Activated naive CD4-positive, alpha-beta T cell treated with anti-CD3 and anti-CD28 coated beads, Interleukin-2, amount 50 U/mL, for 72 hours (primary cell): ENCODE data around the gene MCC. TPM values are rescaled to one million over a fixed set of nuclear protein-coding genes. Genes with fewer than 3 reads are reported as not detected.

Experiments used
- ATAC-seq, 2 donors: fragments of 150-1000 bp; cut with Tn5 transposase; 2 replicates each; pipeline ENCODE4 v1.10.0; 2021; ENCODE audit warnings: mild to moderate bottlenecking in 2 of 2, moderate library complexity in 2 of 2
- DNase-seq, 2 donors: peaks; one replicate each; pipeline ENCODE4 v3.0.0; 2021 to 2022; ENCODE audit warnings: low spot score in 2 of 2
- H3K27ac Mint-ChIP-seq, 2 donors: one replicate each; pipeline ENCODE4 v1.8.0; 2022; ENCODE audit warnings: mild to moderate bottlenecking in 2 of 2, mixed read lengths in 2 of 2
- H3K36me3 Mint-ChIP-seq, 2 donors: one replicate each; pipeline ENCODE4 v1.8.0; 2022; ENCODE audit warnings: mixed read lengths in 2 of 2
- H3K9me3 Mint-ChIP-seq, 2 donors: one replicate each; pipeline ENCODE4 v1.8.0; 2022; ENCODE audit warnings: mixed read lengths in 2 of 2
- total RNA-seq, 2 donors: library from RNA; stranded (reverse); gene quantifications; one replicate each; pipeline ENCODE4 v1.2.3, GENCODE V29; 2022

Gene MCC
- total RNA-seq, 2 donors from 2014 or later: 0.89 to 3.3 TPM

DNA sequence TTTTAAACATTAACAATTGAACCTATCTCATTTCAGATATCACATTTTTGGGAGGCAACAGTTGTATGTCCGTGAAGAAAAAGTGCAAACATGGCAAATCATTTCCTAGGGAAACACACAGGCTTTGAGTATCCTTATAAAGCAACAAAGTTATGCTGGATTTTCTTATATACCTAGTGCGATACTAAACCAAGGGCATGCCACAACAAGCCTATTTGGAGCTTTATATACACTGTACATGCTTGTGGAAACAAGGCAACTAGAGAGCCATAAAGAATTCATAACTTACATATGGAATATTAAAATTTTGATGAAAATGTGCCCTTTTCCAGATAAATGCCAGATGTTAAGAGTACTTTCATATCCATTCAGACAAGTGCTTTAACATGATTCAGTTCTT lies 320.3 kb downstream of the MCC start:
- DNase-seq: no peak
- Mint-ChIP-seq H3K9me3 (no peaks in the 10 kb centered on the region), H3K27ac (no peak overlapping the region), H3K36me3 (no peaks in the 10 kb centered on the region)
- ATAC-seq: no peak

- Mint-ChIP-seq H3K9me3 (no peaks in the 10 kb centered on the region), H3K27ac (no peak overlapping the region), H3K36me3 (no peaks in the 10 kb centered on the region)
- ATAC-seq (no peak), DNase-seq (no peak)
Measured at GRCh38 chr5:113166852-113167366, 321.3 kb downstream of the MCC start.

GRCh38 chr5:113166261-113166660 lies 322.0 kb downstream of the MCC start:
- Mint-ChIP-seq H3K9me3 (no peaks in the 10 kb centered on the region), H3K27ac (no peak overlapping the region)
- no peak for ATAC-seq

DNA sequence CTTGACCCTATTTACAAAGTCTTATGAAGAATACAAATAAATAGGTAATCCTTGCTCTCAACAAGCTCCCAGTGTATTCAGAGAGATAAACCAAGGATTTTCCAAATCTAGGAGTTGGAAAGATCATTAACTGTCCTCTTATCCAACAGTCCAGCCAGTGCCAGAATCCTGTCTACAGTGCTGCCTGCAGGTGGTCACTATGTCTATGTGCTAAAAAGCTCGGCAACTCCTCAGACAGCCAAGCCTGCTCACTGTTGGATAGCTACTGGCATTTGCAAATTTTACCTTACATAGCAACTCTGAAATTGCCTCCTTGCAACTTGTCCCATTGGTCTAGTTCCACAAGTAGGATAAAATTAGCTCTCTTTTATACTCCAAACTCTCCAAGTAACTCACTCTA lies 324.2 kb downstream of the MCC start:
- Mint-ChIP-seq H3K27ac (no peak overlapping the region), H3K36me3 (no peaks in the 10 kb centered on the region), H3K9me3 (no peaks in the 10 kb centered on the region)
- ATAC-seq: no peak
- no peak for DNase-seq

More at GRCh38 chr5:113166261-113166660, 322.0 kb downstream of the MCC start:
- no peak for DNase-seq
- H3K36me3 Mint-ChIP-seq: no peaks in the 10 kb centered on the region

GRCh38 chr5:113163328-113163727 lies 324.9 kb downstream of the MCC start:
- ATAC-seq (no peak), DNase-seq (no peak)
- H3K9me3 Mint-ChIP-seq: no peaks in the 10 kb centered on the region
- H3K27ac Mint-ChIP-seq: no peak overlapping the region
- no peaks in the 10 kb centered on the region for H3K36me3 Mint-ChIP-seq

GRCh38 chr5:113162770-113163169 lies 325.5 kb downstream of the MCC start:
- Mint-ChIP-seq H3K36me3 (no peaks in the 10 kb centered on the region), H3K27ac (no peak overlapping the region), H3K9me3 (no peaks in the 10 kb centered on the region)
- DNase-seq (no peak), ATAC-seq (no peak)

- no peak for DNase-seq
- no peak for ATAC-seq
- Mint-ChIP-seq H3K9me3 (no peaks in the 10 kb centered on the region), H3K27ac (no peak overlapping the region), H3K36me3 (no peaks in the 10 kb centered on the region)
Measured at GRCh38 chr5:113162208-113162607, 326.0 kb downstream of the MCC start.

GRCh38 chr5:113161806-113162205 lies 326.4 kb downstream of the MCC start:
- no peak overlapping the region for H3K27ac Mint-ChIP-seq
- ATAC-seq (no peak), DNase-seq (no peak)
- H3K9me3 Mint-ChIP-seq: no peaks in the 10 kb centered on the region
- no peaks in the 10 kb centered on the region for H3K36me3 Mint-ChIP-seq

DNA sequence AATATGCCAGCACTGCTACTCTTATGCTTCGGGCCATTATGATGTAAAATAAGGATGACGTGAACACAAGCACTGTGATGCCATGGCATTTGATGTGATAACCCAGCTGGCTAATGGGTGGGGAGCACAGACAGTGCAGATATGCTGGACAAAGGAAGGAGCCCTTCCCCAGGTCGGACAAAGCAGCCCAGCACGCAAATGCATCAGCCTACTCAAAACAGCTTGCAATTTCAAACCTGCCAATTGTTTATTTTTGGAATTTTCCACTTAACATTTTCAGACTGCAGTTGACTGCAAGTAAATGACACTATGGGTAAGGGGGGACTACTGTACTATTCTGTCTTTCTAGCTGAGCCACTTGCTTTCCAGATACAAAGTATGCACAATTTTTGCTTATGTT lies 330.4 kb downstream of the MCC start:
- Mint-ChIP-seq H3K36me3 (no peaks in the 10 kb centered on the region), H3K9me3 (no peaks in the 10 kb centered on the region), H3K27ac (no peak overlapping the region)
- ATAC-seq (no peak), DNase-seq (no peak)

- no peaks in the 10 kb centered on the region for H3K36me3 Mint-ChIP-seq
- no peak for DNase-seq
- no peaks in the 10 kb centered on the region for H3K9me3 Mint-ChIP-seq
- H3K27ac Mint-ChIP-seq: no peak overlapping the region
- no peak for ATAC-seq
Measured at GRCh38 chr5:113156271-113156877, 331.9 kb downstream of the MCC start.

DNA sequence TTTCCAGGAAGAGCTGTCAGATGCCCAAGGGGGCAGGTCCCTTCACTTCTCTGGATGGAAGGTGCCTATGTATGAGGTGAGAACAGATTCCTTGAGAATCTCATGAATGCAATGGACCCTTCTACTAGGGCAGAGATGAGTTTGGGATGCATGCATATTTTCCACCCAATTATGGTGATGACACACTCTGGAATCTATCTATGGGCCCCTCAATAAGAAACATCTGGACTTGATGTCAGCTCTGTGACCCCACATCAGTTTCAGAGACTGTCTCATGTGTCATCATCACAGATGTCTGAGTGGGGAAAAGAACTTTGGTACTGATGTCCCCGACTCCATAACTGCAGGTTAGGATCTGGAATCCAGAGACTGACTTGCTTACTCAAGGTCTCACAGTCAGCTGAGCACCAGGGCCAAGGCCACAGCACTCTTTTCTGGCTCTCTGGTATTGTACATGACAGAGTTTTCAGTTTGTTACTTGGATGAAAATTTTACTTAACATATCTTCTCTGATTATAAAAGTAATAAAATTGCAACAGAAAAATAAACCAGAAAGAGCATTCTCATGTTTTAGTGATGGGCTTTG lies 334.6 kb downstream of the MCC start:
- no peak overlapping the region for H3K27ac Mint-ChIP-seq

GRCh38 chr5:113152380-113152740 lies 335.9 kb downstream of the MCC start:
- Mint-ChIP-seq H3K27ac (no peak overlapping the region), H3K36me3 (no peaks in the 10 kb centered on the region), H3K9me3 (no peaks in the 10 kb centered on the region)
- no peak for DNase-seq
- ATAC-seq: no peak

More for the DNA sequence above, 334.6 kb downstream of the MCC start:
- Mint-ChIP-seq H3K9me3 (no peaks in the 10 kb centered on the region), H3K36me3 (no peaks in the 10 kb centered on the region)
- DNase-seq (no peak), ATAC-seq (no peak)

DNA sequence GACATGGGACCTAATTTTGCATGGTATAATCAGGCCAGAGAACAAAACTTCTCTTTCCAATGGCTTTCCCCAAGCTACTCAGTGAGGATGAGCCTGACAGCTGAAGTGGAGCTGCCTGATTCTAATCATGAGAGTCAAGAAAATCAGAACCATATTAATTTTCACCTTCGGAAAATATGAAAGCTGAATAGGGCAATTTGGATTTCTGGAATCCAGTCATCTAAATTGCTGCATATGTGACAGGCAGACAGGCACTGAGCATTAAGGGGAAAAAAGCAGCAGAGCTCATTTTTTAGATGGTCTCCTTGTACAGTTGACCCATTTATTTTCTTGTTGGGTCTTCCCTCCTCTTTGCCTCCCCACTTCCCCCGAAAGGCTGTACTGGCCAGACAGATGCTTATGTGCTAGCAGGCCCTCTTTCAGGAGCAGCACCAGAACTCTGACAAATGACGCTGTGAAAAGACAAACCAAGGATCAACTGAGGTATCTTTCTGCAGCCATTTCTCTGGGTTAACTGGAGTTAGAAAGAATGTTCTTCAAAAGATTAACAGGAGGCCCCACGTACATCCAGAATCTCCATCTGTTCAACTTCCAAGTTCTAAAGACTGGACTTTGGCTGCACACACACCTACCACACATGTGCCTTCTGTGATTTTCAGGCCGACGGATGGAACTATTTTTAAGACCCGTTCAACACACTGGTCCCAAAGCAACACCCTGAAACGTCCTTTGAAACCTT lies 336.4 kb downstream of the MCC start:
- no peak for DNase-seq
- Mint-ChIP-seq H3K36me3 (no peaks in the 10 kb centered on the region), H3K9me3 (no peaks in the 10 kb centered on the region), H3K27ac (no peak overlapping the region)
- ATAC-seq: no peak

DNA sequence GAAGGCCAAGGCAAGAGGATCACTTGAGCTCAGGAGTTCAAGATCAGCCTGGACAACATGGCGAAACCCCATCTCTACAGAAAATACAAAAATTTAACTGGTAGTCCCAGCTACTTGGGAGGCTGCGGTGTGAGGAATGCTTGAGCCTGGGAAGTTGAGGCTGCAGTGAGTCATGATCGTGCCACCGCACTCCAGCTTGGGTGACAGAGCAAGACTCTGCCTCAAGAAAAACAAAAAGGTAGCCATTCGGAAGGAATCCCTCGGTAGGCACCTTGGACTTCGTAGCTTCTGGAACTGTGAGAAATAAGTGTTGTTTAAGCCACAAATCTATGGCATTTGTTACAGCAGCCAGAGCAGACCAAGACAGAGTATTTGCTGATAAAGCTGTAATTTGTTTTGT lies 337.4 kb downstream of the MCC start:
- H3K27ac Mint-ChIP-seq: no peak overlapping the region
- ATAC-seq (no peak), DNase-seq (no peak)
- H3K36me3 Mint-ChIP-seq: no peaks in the 10 kb centered on the region
- no peaks in the 10 kb centered on the region for H3K9me3 Mint-ChIP-seq

DNA sequence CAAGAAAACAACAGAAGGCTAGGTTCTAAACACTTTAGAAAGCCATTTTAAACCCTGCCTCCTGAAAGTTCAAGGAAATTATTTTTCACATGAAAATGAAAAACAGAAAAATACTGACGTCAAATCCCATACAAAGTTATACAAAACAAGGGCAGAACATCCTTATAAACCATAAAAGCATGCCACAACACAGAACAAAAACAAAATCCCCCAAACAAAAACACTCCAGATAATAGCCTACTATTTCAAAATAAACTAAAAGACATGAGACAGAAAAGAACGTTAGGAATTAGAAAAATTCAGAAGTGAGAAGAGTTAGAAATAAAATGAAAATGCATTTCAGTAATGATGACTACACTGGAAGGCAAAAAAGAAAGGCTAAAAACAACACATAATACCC lies 338.0 kb downstream of the MCC start:
- Mint-ChIP-seq H3K9me3 (no peaks in the 10 kb centered on the region), H3K27ac (no peak overlapping the region), H3K36me3 (no peaks in the 10 kb centered on the region)
- ATAC-seq (no peak), DNase-seq (no peak)

DNA sequence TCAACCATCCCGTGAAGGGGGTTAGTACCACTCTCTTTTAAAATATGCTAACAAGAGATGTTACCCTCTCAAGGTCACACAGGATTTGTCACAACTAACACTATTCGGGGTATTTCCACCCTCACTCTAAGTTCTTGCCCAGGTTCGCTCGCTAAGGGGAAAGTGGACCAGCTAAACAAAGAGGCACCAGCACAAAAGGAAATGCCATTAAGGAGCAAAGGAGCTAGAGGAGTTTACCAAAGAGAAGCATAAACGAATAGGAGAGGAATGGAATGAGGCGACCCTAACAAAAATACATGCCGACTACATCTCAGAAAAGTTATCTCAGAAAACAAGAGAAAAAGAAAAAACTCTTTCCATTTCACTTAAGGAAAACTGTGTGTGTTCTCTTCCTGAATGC lies 340.7 kb downstream of the MCC start:
- ATAC-seq (no peak), DNase-seq (no peak)
- no peaks in the 10 kb centered on the region for H3K36me3 Mint-ChIP-seq
- H3K9me3 Mint-ChIP-seq: no peaks in the 10 kb centered on the region
- no peak overlapping the region for H3K27ac Mint-ChIP-seq

GRCh38 chr5:113147101-113147508 lies 341.1 kb downstream of the MCC start:
- H3K9me3 Mint-ChIP-seq: no peaks in the 10 kb centered on the region
- DNase-seq (no peak), ATAC-seq (no peak)
- H3K36me3 Mint-ChIP-seq: no peaks in the 10 kb centered on the region
- H3K27ac Mint-ChIP-seq: no peak overlapping the region
